PC-9 (cell line): ENCODE results near the gene EFEMP2.

Experiments
- EZH2 ChIP-seq: fragments of 200-600 bp; sonication (generic); IDR thresholded peaks from 2 replicates; pipeline ENCODE4 v1.8.0; 2017; ENCODE audit warnings: antibody characterized with exemption, low read depth
- TF ChIP-seq, protein P1 (sequence below): fragments of 200-600 bp; sonication (generic); conservative IDR thresholded peaks from 2 replicates; pipeline ENCODE4 v1.6.1; 2017; ENCODE audit warnings: mixed run types, antibody characterized with exemption, mild to moderate bottlenecking, moderate library complexity

DNA sequence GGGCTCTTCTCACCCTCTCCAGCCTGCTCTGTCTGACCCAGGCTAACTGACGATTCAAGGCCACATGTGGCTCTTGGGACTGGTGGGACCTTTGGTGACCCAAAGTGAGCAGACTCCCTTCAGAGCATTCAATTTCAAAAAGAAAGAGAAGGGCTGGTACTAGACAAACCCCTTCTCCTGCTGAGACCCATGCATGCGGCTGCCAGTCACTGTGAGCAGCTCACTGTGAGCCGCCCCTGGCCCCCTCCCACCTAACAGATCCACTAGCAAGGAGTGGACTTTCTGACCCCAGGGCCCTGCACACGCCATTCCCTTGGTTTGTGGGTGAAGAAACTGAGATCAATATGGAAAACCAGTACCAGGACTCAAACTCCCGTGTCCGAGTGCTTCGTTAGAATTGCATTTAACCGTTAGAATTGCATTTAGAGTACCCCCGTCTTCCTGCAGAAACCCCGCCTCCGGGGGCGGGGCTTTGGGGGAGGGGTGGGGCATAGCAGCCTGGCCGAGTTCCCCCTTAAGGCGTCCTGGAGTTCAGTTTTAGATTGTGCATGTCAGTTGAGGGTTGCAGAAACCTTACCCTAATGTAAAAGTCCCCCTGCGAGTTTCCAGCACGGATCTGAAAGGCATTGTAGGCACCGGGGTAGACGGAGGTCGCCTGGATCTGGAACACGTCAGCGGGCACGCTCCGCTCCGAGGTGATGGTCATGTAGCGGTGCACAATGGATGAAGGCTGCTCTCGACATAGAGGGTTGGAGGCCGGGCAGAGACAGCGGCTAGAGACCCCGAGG, 5.1 kb downstream of the EFEMP2 start:
- TF ChIP-seq, protein P1, sequence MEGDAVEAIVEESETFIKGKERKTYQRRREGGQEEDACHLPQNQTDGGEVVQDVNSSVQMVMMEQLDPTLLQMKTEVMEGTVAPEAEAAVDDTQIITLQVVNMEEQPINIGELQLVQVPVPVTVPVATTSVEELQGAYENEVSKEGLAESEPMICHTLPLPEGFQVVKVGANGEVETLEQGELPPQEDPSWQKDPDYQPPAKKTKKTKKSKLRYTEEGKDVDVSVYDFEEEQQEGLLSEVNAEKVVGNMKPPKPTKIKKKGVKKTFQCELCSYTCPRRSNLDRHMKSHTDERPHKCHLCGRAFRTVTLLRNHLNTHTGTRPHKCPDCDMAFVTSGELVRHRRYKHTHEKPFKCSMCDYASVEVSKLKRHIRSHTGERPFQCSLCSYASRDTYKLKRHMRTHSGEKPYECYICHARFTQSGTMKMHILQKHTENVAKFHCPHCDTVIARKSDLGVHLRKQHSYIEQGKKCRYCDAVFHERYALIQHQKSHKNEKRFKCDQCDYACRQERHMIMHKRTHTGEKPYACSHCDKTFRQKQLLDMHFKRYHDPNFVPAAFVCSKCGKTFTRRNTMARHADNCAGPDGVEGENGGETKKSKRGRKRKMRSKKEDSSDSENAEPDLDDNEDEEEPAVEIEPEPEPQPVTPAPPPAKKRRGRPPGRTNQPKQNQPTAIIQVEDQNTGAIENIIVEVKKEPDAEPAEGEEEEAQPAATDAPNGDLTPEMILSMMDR: no peak
- TF ChIP-seq EZH2: no peak
